Breast epithelium (tissue), 3 donors: ENCODE data around the gene OPN1LW.

Source experiments
- CTCF ChIP-seq, 3 donors: fragments of 450-650 bp; IDR thresholded peaks; one replicate each; pipeline ENCODE4 v1.5.1; 2016 to 2017; ENCODE audit warnings: antibody characterized with exemption in 3 of 3, mild to moderate bottlenecking in 3 of 3, moderate library complexity in 3 of 3
- POLR2A ChIP-seq: fragments of 450-650 bp; IDR thresholded peaks from one replicate; pipeline ENCODE4 v1.6.1; 2016; ENCODE audit warnings: antibody characterized with exemption, mild to moderate bottlenecking, moderate library complexity
- POLR2AphosphoS5 ChIP-seq, 3 donors: sonication (generic); formaldehyde crosslinking; IDR thresholded peaks; one replicate each; pipeline ENCODE4 v1.6.1; 2017; ENCODE audit warnings: antibody characterized with exemption in 3 of 3

GRCh38 chrX:154142386-154142785, 1.7 kb upstream of the OPN1LW start:
- no peak for TF ChIP-seq CTCF (IDR thresholded peaks at IDR 0.05)
- no peak for TF ChIP-seq POLR2A
- TF ChIP-seq POLR2AphosphoS5 (IDR thresholded peaks at IDR 0.05): no peak
